Panc1 (cell line): ENCODE data around the gene CD276. TPM values are rescaled to one million over a fixed set of nuclear protein-coding genes. Genes with fewer than 3 reads are reported as not detected.

Experiments
- ATAC-seq: fragments of 200-7000 bp; cut with Tn5 transposase; 2 replicates; pipeline ENCODE4 v1.9.1; 2020; ENCODE audit warnings: mild to moderate bottlenecking, moderate library complexity
- BruUV-seq: library from RNA; stranded (reverse); fragments of 400-500 nt; replicated peaks from 2 replicates; lab custom pipeline; 2021; lab: Mats Ljungman, UMichigan
- CTCF ChIA-PET: fragments of 300-600 bp; sonication (Branson Sonifier 250); formaldehyde crosslinking; loops from one replicate; lab custom pipeline; 2022; ENCODE audit warnings: antibody characterized with exemption; lab: Charles Lee
- POLR2A ChIA-PET: fragments of 300-600 bp; sonication (Branson Sonifier 250); formaldehyde crosslinking; loops from one replicate; lab custom pipeline; 2022; ENCODE audit warnings: antibody characterized with exemption; lab: Charles Lee
- DNase-seq: peaks from one replicate; pipeline ENCODE4 v3.0.0-alpha.2; 2010; ENCODE audit warnings: low read depth, low spot score
- H3K27ac ChIP-seq: 2 replicates; pipeline ENCODE4 v1.5.1; 2011; ENCODE audit warnings: mild to moderate bottlenecking, low read length, inconsistent platforms
- H3K27me3 ChIP-seq: fragments of 200-500 bp; sonication (Bioruptor generic); 2 replicates; pipeline ENCODE4 v1.6.0; 2014; ENCODE audit warnings: low read length, inconsistent platforms; ENCODE audit not compliant: control insufficient read depth, insufficient read depth
- H3K36me3 ChIP-seq: fragments of 200-500 bp; sonication (Bioruptor generic); 2 replicates; pipeline ENCODE4 v1.5.1; 2014; ENCODE audit warnings: inconsistent platforms, mild to moderate bottlenecking, low read length, moderate library complexity; ENCODE audit not compliant: control insufficient read depth, insufficient read depth
- H3K4me1 ChIP-seq: 2 replicates; pipeline ENCODE4 v1.5.1; 2011; ENCODE audit warnings: inconsistent platforms, mild to moderate bottlenecking, low read length, moderate library complexity; ENCODE audit not compliant: control insufficient read depth, insufficient read depth
- H3K4me3 ChIP-seq, 2 experiments: 2 replicates each; pipeline ENCODE4 v1.5.1; 2011 to 2012; ENCODE audit warnings: low read depth in 2 of 2, low read length in 2 of 2, mild to moderate bottlenecking in 2 of 2, inconsistent platforms in 1 of 2, moderate library complexity in 1 of 2
- H3K9me3 ChIP-seq: fragments of 200-500 bp; sonication (Bioruptor generic); 2 replicates; pipeline ENCODE4 v1.5.1; 2014; ENCODE audit warnings: low read depth, mild to moderate bottlenecking, inconsistent platforms, low read length, moderate library complexity; ENCODE audit not compliant: control insufficient read depth, insufficient read depth
- POLR2AphosphoS5 ChIP-seq: IDR thresholded peaks from 2 replicates; pipeline ENCODE4 v1.6.1; 2012; ENCODE audit warnings: mild to moderate bottlenecking, low read depth, low read length, moderate library complexity
- REST ChIP-seq, 2 experiments: IDR thresholded peaks; 2 replicates each; pipeline ENCODE4 v1.6.1; 2011 to 2012; ENCODE audit warnings: low read depth in 2 of 2, control low read depth in 1 of 2, low read length in 1 of 2, mild to moderate bottlenecking in 1 of 2, moderate library complexity in 1 of 2; ENCODE audit not compliant: insufficient read depth in 1 of 2
- SIN3A ChIP-seq: IDR thresholded peaks from 2 replicates; pipeline ENCODE4 v1.6.1; 2012; ENCODE audit warnings: low read depth, mild to moderate bottlenecking, low read length, moderate library complexity, borderline replicate concordance; ENCODE audit not compliant: insufficient read depth
- TCF7L2 ChIP-seq: IDR thresholded peaks from 2 replicates; pipeline ENCODE4 v1.6.1; 2011; ENCODE audit warnings: mild to moderate bottlenecking, low read depth, low read length, inconsistent platforms
- in situ Hi-C: cut with HindIII; loops from 2 replicates; pipeline ENCODE4 v1.10.0; 2016; ENCODE audit warnings: low sequenced_read_pairs, low pct_unique_long_range_greater_than_20kb
- intact Hi-C: fragments of 100-400 bp; cut with micrococcal nuclease; formaldehyde crosslinking; loops from one replicate; pipeline ENCODE4 v1.10.0; 2022; ENCODE audit not compliant: unreplicated experiment
- total RNA-seq: library from RNA; stranded (reverse); gene quantifications from one replicate; pipeline ENCODE4 v1.2.1, GENCODE V29; 2021; ENCODE audit not compliant: unreplicated experiment
- TF ChIP-seq, protein P1 (sequence below): fragments of 450-650 bp; IDR thresholded peaks from 2 replicates; pipeline ENCODE4 v1.5.1; 2017; ENCODE audit warnings: mild to moderate bottlenecking

The CD276 gene
- total RNA-seq, 1 experiment from 2014 or later: 99.1 TPM

- no peaks in the 10 kb centered on the region for H3K9me3 ChIP-seq
- ATAC-seq: no peak
- intact Hi-C loops (no loop called here), in situ Hi-C loops (no loop called here)
- TF ChIP-seq SIN3A (no peak), REST (IDR thresholded peaks at IDR 0.05; ENCODE audit: insufficient read depth in 1 of 2, low read depth in 2 of 2, low read length in 1 of 2) (no peak), TCF7L2 (no peak)
- no peak overlapping the region for H3K27ac ChIP-seq
- CTCF ChIA-PET: no interaction called here
- POLR2A ChIA-PET: no interaction called here
- DNase-seq: no peak
- no peak overlapping the region for H3K4me3 ChIP-seq
- peaks cover 7% of the 10 kb centered on the region for H3K4me1 ChIP-seq
- BruUV-seq: no TSS peak
- H3K27me3 ChIP-seq: 0 out of 2 replicates have a peak, but pooled peaks cover 3% of the 10 kb centered on the region
- no peaks in the 10 kb centered on the region for H3K36me3 ChIP-seq
Observed at GRCh38 chr15:73679180-73679579, 5.0 kb upstream of the CD276 start.

DNA sequence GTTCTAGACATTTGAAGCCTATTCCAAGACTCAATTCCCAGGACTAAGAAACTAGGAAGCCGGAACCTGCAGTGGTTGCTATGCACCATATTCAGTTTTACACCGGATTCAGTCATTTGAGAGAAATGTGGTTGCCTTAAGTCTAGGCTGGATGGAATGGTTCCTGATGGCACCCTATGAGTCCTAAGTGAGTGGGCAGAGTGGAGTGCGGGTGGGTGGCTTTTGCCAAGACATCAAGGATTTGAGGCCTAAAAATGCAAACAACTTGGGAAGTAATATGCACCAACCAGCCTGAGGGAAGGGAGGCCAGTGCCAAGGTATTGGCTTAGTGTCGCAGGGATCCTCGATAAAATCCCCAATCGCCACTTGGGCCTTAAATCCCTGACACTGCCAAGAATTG is 4.2 kb upstream of the CD276 start:
- no peak for TF ChIP-seq REST (IDR thresholded peaks at IDR 0.05; ENCODE audit: insufficient read depth in 1 of 2, low read depth in 2 of 2, low read length in 1 of 2)
- TF ChIP-seq, protein P1, sequence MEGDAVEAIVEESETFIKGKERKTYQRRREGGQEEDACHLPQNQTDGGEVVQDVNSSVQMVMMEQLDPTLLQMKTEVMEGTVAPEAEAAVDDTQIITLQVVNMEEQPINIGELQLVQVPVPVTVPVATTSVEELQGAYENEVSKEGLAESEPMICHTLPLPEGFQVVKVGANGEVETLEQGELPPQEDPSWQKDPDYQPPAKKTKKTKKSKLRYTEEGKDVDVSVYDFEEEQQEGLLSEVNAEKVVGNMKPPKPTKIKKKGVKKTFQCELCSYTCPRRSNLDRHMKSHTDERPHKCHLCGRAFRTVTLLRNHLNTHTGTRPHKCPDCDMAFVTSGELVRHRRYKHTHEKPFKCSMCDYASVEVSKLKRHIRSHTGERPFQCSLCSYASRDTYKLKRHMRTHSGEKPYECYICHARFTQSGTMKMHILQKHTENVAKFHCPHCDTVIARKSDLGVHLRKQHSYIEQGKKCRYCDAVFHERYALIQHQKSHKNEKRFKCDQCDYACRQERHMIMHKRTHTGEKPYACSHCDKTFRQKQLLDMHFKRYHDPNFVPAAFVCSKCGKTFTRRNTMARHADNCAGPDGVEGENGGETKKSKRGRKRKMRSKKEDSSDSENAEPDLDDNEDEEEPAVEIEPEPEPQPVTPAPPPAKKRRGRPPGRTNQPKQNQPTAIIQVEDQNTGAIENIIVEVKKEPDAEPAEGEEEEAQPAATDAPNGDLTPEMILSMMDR: no peak
- no peak for TF ChIP-seq POLR2AphosphoS5
- TF ChIP-seq SIN3A: no peak
- TF ChIP-seq TCF7L2: no peak
- peaks cover 7% of the 10 kb centered on the region for H3K4me1 ChIP-seq
- no peaks in the 10 kb centered on the region for H3K9me3 ChIP-seq
- ChIA-PET POLR2A (no interaction called here), CTCF (no interaction called here)
- H3K4me3 ChIP-seq: no peak overlapping the region
- H3K36me3 ChIP-seq: no peaks in the 10 kb centered on the region
- no peaks in the 10 kb centered on the region for H3K27me3 ChIP-seq
- DNase-seq: no peak
- intact Hi-C loops (no loop called here), in situ Hi-C loops (no loop called here)
- no peak for ATAC-seq
- H3K27ac ChIP-seq: no peak overlapping the region
- no TSS peak for BruUV-seq
